Measurements from ENCODE around the gene C3. TPM values are rescaled to one million over a fixed set of nuclear protein-coding genes. Genes with fewer than 3 reads are reported as not detected.
A peak's percentile ranks its signal among the peaks of the same experiment; 100 is the strongest.

The C3 gene
- total RNA-seq, 1 donor from 2014 or later: not detected

DNA sequence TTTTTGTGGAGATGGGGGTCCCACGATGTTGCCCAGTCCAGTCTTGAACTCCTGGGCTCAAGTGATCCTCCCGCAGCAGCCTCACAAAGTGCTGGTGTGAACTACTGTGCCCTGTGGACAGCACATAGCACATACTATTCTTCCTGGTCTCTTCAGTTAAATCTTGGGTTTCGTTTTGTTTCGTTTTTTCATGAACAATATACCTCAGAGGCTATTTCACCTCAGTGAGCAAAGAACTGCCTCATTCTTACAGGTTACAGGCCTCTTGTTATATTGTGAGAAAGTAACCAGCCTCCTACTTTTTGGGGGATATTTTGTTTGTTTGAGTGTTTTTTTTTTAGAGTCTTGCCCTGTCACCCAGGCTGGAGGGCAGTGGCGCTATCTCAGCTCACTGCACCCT lies 1.3 kb upstream of the C3 start:
- Mint-ChIP-seq H3K9me3 (ENCODE audit: unreplicated experiment) (peaks cover 16% of the 10 kb centered on the region), H3K27ac (ENCODE audit: unreplicated experiment) (no peak overlapping the region), H3K4me3 (ENCODE audit: unreplicated experiment) (no peak overlapping the region), H3K4me1 (ENCODE audit: unreplicated experiment) (peaks cover 18% of the 10 kb centered on the region), H3K36me3 (ENCODE audit: low read depth, unreplicated experiment) (peaks cover 14% of the 10 kb centered on the region), H3K27me3 (ENCODE audit: unreplicated experiment) (peaks cover 17% of the 10 kb centered on the region)
- no peak for TF ChIP-seq CTCF (IDR thresholded peaks at IDR 0.05; ENCODE audit: unreplicated experiment)
- no peak for DNase-seq (ENCODE audit: low spot score)

GRCh38 chr19:6721138-6721474 lies 656 bp upstream of the C3 start:
- TF ChIP-seq CTCF (IDR thresholded peaks at IDR 0.05; ENCODE audit: unreplicated experiment): no peak
- H3K4me1 Mint-ChIP-seq (ENCODE audit: unreplicated experiment): peaks cover 18% of the 10 kb centered on the region
- H3K27me3 Mint-ChIP-seq (ENCODE audit: unreplicated experiment): peaks cover 17% of the 10 kb centered on the region
- H3K9me3 Mint-ChIP-seq (ENCODE audit: unreplicated experiment): peaks cover 16% of the 10 kb centered on the region
- peaks cover 14% of the 10 kb centered on the region for H3K36me3 Mint-ChIP-seq (ENCODE audit: low read depth, unreplicated experiment)
- DNase-seq (ENCODE audit: low spot score): no peak
- no peak overlapping the region for H3K4me3 Mint-ChIP-seq (ENCODE audit: unreplicated experiment)
- no peak overlapping the region for H3K27ac Mint-ChIP-seq (ENCODE audit: unreplicated experiment)

GRCh38 chr19:6719992-6720368 lies 470 bp downstream of the C3 start:
- Mint-ChIP-seq H3K36me3 (ENCODE audit: low read depth, unreplicated experiment) (peaks cover 14% of the 10 kb centered on the region), H3K4me3 (ENCODE audit: unreplicated experiment) (peak overlapping the region; percentile 17), H3K27me3 (ENCODE audit: unreplicated experiment) (peaks cover 17% of the 10 kb centered on the region), H3K4me1 (ENCODE audit: unreplicated experiment) (peaks cover 17% of the 10 kb centered on the region), H3K27ac (ENCODE audit: unreplicated experiment) (no peak overlapping the region), H3K9me3 (ENCODE audit: unreplicated experiment) (peaks cover 16% of the 10 kb centered on the region)
- no peak for DNase-seq (ENCODE audit: low spot score)
- no peak for TF ChIP-seq CTCF (IDR thresholded peaks at IDR 0.05; ENCODE audit: unreplicated experiment)

- Mint-ChIP-seq H3K4me3 (ENCODE audit: unreplicated experiment) (peak overlapping the region; percentile 17), H3K36me3 (ENCODE audit: low read depth, unreplicated experiment) (peaks cover 14% of the 10 kb centered on the region), H3K4me1 (ENCODE audit: unreplicated experiment) (peaks cover 12% of the 10 kb centered on the region), H3K9me3 (ENCODE audit: unreplicated experiment) (peaks cover 16% of the 10 kb centered on the region), H3K27ac (ENCODE audit: unreplicated experiment) (no peak overlapping the region), H3K27me3 (ENCODE audit: unreplicated experiment) (peaks cover 17% of the 10 kb centered on the region)
- no peak for DNase-seq (ENCODE audit: low spot score)
- TF ChIP-seq CTCF (IDR thresholded peaks at IDR 0.05; ENCODE audit: unreplicated experiment): no peak
These were observed 949 bp downstream of the C3 start for GRCh38 chr19:6719540-6719861.

GRCh38 chr19:6718741-6719539 lies 1.5 kb downstream of the C3 start:
- Mint-ChIP-seq H3K36me3 (ENCODE audit: low read depth, unreplicated experiment) (peaks cover 14% of the 10 kb centered on the region), H3K27ac (ENCODE audit: unreplicated experiment) (no peak overlapping the region), H3K27me3 (ENCODE audit: unreplicated experiment) (peaks cover 14% of the 10 kb centered on the region), H3K9me3 (ENCODE audit: unreplicated experiment) (peaks cover 16% of the 10 kb centered on the region), H3K4me3 (ENCODE audit: unreplicated experiment) (no peak overlapping the region), H3K4me1 (ENCODE audit: unreplicated experiment) (peaks cover 10% of the 10 kb centered on the region)
- TF ChIP-seq CTCF (IDR thresholded peaks at IDR 0.05; ENCODE audit: unreplicated experiment): no peak
- no peak for DNase-seq (ENCODE audit: low spot score)

All from endothelial cell (in vitro differentiated cells).